Measurements from ENCODE around the gene LAMA1. TPM values are rescaled to one million over a fixed set of nuclear protein-coding genes. Genes with fewer than 3 reads are reported as not detected.

The LAMA1 gene
- total and polyA plus RNA-seq, 2 experiments from 2014 or later, result 11.4 to 36.8 TPM

GRCh38 chr18:6901286-6901926, 216.2 kb downstream of the LAMA1 start:
- no peaks in the 10 kb centered on the region for H3K27me3 ChIP-seq
- H3K27ac ChIP-seq, result no peak overlapping the region
- no peak for DNase-seq (ENCODE audit: low read depth in 1 of 2, low spot score in 1 of 2)
- no peak for TF ChIP-seq CTCF (IDR thresholded peaks at IDR 0.05; ENCODE audit: low read depth, low read length)
- H3K4me1 ChIP-seq (ENCODE audit: low read depth), result no peaks in the 10 kb centered on the region
- no peaks in the 10 kb centered on the region for H3K9me3 ChIP-seq (ENCODE audit: low read depth)
- H3K4me3 ChIP-seq, result no peak overlapping the region
- H3K36me3 ChIP-seq, result no peaks in the 10 kb centered on the region

- Histone ChIP-seq H3K27ac (no peak overlapping the region), H3K4me3 (no peak overlapping the region), H3K4me1 (ENCODE audit: low read depth) (peaks cover 4% of the 10 kb centered on the region), H3K36me3 (peaks cover 2% of the 10 kb centered on the region), H3K27me3 (no peaks in the 10 kb centered on the region), H3K9me3 (ENCODE audit: low read depth) (no peaks in the 10 kb centered on the region)
- DNase-seq (ENCODE audit: low read depth in 1 of 2, low spot score in 1 of 2), result no peak
- no peak for TF ChIP-seq CTCF (IDR thresholded peaks at IDR 0.05; ENCODE audit: low read depth, low read length)
Observed at GRCh38 chr18:6891788-6892187, 225.8 kb downstream of the LAMA1 start.

Other genes starting within 250 kb of the LAMA1 start
- not detected in 2 replicates for gene LRRC30, start 113.3 kb upstream of the LAMA1 start, total RNA-seq
- not detected in 2 replicates for gene LRRC30, start 113.3 kb upstream of the LAMA1 start, polyA plus RNA-seq

All from cardiac muscle cell (in vitro differentiated cells and primary cell).